Measurements from ENCODE around the gene GDF2.

Gene GDF2

DNA sequence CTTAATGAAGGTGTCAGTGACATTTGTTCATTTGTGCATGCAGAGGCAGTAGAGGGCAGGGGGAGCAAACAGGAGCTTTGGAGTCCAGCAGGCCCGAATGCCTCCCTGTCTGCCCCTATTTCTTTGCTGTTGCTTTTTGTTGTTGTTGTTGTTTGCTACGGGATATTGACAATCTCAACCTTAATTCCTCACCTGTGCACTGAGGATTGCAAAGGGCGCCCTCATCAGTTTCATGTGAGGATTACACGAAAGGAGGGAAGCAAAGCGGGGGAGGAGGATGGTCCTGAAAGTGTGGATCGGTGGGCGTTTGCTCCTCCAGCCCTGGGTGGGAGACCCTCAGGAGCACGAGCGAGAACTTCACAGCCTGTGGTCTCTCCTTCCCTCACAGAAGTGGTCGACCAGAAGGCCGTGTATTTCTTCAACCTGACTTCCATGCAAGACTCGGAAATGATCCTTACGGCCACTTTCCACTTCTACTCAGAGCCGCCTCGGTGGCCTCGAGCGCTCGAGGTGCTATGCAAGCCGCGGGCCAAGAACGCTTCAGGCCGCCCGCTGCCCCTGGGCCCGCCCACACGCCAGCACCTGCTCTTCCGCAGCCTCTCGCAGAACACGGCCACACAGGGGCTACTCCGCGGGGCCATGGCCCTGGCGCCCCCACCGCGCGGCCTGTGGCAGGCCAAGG, 12.7 kb upstream of the GDF2 start:
- H3K36me3 ChIP-seq (ENCODE audit: control insufficient read depth, insufficient read depth, low read length), result no peaks in the 10 kb centered on the region
- H3K27me3 ChIP-seq (replicated peaks; ENCODE audit: control insufficient read depth, insufficient read depth, low read length), result no peaks in the 10 kb centered on the region; the same call in 1 of the 2 replicates
- H3K4me3 ChIP-seq (replicated peaks; ENCODE audit: low read depth, low read length), result no peak overlapping the region
- TF ChIP-seq, protein P1, sequence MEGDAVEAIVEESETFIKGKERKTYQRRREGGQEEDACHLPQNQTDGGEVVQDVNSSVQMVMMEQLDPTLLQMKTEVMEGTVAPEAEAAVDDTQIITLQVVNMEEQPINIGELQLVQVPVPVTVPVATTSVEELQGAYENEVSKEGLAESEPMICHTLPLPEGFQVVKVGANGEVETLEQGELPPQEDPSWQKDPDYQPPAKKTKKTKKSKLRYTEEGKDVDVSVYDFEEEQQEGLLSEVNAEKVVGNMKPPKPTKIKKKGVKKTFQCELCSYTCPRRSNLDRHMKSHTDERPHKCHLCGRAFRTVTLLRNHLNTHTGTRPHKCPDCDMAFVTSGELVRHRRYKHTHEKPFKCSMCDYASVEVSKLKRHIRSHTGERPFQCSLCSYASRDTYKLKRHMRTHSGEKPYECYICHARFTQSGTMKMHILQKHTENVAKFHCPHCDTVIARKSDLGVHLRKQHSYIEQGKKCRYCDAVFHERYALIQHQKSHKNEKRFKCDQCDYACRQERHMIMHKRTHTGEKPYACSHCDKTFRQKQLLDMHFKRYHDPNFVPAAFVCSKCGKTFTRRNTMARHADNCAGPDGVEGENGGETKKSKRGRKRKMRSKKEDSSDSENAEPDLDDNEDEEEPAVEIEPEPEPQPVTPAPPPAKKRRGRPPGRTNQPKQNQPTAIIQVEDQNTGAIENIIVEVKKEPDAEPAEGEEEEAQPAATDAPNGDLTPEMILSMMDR (IDR thresholded peaks at IDR 0.05; ENCODE audit: insufficient read depth, low read length, poor library complexity, severe bottlenecking), result peak; percentile 24
- no peak for DNase-seq (ENCODE audit: extremely low read depth, insufficient read length)

DNA sequence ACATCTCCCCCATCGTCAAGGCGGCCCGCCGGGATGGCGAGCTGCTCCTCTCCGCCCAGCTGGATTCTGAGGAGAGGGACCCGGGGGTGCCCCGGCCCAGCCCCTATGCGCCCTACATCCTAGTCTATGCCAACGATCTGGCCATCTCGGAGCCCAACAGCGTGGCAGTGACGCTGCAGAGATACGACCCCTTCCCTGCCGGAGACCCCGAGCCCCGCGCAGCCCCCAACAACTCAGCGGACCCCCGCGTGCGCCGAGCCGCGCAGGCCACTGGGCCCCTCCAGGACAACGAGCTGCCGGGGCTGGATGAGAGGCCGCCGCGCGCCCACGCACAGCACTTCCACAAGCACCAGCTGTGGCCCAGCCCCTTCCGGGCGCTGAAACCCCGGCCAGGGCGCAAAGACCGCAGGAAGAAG, 12.2 kb upstream of the GDF2 start:
- H3K4me3 ChIP-seq (replicated peaks; ENCODE audit: low read depth, low read length), result no peak overlapping the region
- TF ChIP-seq, protein P1 (IDR thresholded peaks at IDR 0.05; ENCODE audit: insufficient read depth, low read length, poor library complexity, severe bottlenecking), result no peak
- DNase-seq (ENCODE audit: extremely low read depth, insufficient read length), result no peak
- no peaks in the 10 kb centered on the region; the same call in 1 of the 2 replicates for H3K27me3 ChIP-seq (replicated peaks; ENCODE audit: control insufficient read depth, insufficient read depth, low read length)
- H3K36me3 ChIP-seq (ENCODE audit: control insufficient read depth, insufficient read depth, low read length), result no peaks in the 10 kb centered on the region

DNA sequence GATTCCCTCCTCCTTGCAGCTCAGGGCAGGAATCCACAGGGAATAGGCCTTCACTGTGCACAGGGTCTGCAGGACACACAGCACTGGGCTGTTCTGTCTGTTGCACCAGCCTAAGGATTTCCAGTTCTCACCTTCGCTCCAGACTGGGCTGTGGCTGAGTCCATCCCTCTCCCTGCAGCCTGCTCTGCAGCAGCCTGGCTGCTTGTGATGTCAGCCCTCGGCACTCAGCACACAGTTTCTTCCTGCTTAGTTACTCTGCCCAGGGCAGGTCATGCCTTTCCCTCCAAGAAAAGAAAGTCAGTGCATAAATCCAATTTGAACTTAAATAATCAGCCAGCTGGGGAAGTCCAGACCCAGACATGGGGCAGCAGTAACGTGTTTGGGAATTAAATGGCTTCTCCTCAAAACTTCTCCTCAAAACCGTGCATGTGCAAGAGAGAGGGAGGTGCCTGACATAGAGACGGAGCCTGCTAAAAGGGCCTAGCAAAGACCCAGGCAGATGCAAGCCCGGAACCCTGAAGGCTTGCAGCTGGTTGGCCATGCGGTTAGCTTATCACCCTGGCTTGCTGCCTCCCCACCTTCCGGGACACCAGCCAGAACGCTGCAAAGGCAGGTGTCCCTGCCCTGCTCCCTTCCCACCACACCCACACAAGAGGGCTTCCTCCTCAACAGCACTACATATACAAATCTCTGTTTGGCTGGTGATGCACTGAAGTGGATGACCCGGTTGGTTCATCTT, 10.9 kb upstream of the GDF2 start:
- no peak for DNase-seq (ENCODE audit: extremely low read depth, insufficient read length)
- Histone ChIP-seq H3K27me3 (replicated peaks; ENCODE audit: control insufficient read depth, insufficient read depth, low read length) (no peaks in the 10 kb centered on the region; the same call in 1 of the 2 replicates), H3K36me3 (ENCODE audit: control insufficient read depth, insufficient read depth, low read length) (no peaks in the 10 kb centered on the region)

DNA sequence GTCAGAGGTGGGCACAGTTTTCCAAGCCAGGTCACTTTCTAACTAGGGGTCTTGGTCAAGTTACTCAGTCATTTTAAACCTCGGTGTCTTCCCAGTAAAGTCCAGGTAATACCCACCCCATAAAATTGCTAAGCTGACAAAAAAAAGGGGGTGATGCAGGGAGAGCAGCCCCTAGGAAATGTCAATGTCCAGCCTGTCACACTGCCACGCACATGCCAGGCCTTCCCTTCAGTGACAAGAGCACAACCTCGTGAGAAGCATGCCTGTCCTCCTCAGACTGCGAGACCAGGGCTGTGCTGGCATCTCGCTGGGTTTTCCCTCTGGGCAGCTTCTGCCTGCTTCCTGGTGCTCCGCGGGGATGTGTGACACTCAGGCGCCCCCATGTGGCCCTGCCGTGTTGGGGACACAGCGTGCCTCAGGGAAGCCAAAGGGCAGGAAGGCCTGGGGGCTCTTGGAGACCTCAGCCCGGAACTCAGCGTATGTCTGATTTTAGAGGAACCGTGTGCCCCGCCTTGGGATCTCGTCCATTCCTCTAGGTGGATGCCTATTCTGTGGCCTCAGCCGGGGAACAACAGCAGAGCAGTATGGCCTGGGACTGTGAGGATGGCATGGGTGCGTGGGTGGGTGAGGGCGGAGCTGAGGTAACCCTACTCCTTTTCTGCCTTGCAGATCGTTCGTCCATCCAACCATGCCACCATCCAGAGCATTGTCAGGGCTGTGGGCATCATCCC, 10.2 kb upstream of the GDF2 start:
- DNase-seq (ENCODE audit: extremely low read depth, insufficient read length), result peak; percentile 48
- no peak overlapping the region for H3K4me3 ChIP-seq (replicated peaks; ENCODE audit: low read depth, low read length)
- H3K27me3 ChIP-seq (replicated peaks; ENCODE audit: control insufficient read depth, insufficient read depth, low read length), result no peaks in the 10 kb centered on the region; the same call in 1 of the 2 replicates
- no peaks in the 10 kb centered on the region for H3K36me3 ChIP-seq (ENCODE audit: control insufficient read depth, insufficient read depth, low read length)
- TF ChIP-seq, protein P1 (IDR thresholded peaks at IDR 0.05; ENCODE audit: insufficient read depth, low read length, poor library complexity, severe bottlenecking), result peak; percentile 93

More for the DNA sequence above, 10.9 kb upstream of the GDF2 start:
- TF ChIP-seq, protein P1 (IDR thresholded peaks at IDR 0.05; ENCODE audit: insufficient read depth, low read length, poor library complexity, severe bottlenecking), result no peak
- H3K4me3 ChIP-seq (replicated peaks; ENCODE audit: low read depth, low read length), result no peak overlapping the region

DNA sequence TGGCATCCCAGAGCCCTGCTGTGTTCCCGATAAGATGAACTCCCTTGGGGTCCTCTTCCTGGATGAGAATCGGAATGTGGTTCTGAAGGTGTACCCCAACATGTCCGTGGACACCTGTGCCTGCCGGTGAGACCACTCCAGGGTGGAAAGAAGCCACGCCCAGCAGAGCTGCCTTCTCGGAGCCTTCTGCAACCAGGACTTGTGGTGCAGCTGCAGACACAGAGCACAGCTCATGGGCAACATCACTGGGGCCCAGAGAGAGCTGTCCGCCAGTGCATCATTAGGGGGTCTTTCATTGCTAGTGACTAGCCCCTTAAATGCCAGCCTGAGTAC, 9.6 kb upstream of the GDF2 start:
- Histone ChIP-seq H3K36me3 (ENCODE audit: control insufficient read depth, insufficient read depth, low read length) (no peaks in the 10 kb centered on the region), H3K27me3 (replicated peaks; ENCODE audit: control insufficient read depth, insufficient read depth, low read length) (no peaks in the 10 kb centered on the region; the same call in 1 of the 2 replicates), H3K4me3 (replicated peaks; ENCODE audit: low read depth, low read length) (no peak overlapping the region)
- DNase-seq (ENCODE audit: extremely low read depth, insufficient read length), result no peak
- TF ChIP-seq, protein P1 (IDR thresholded peaks at IDR 0.05; ENCODE audit: insufficient read depth, low read length, poor library complexity, severe bottlenecking), result no peak

Measured in GM06990 (cell line).